Prostate gland (tissue), 2 donors: ENCODE measurements around the gene A1BG. TPM values are rescaled to one million over a fixed set of nuclear protein-coding genes. Genes with fewer than 3 reads are reported as not detected.

ENCODE experiments used
- DNase-seq: peaks from one replicate; pipeline ENCODE4 v3.0.0-alpha.2; 2019; ENCODE audit warnings: low spot score
- H3K27ac ChIP-seq, 2 donors: fragments of 200-600 bp; sonication (generic); 2 replicates each; pipeline ENCODE4 v1.5.1; 2017 to 2019
- H3K27me3 ChIP-seq: fragments of 200-600 bp; sonication (generic); replicated peaks from 2 replicates; pipeline ENCODE4 v1.5.1; 2019; ENCODE audit not compliant: insufficient read depth
- H3K36me3 ChIP-seq, 2 donors: fragments of 200-600 bp; sonication (generic); 1 replicate in 1 of 2; 2 replicates in 1 of 2; pipeline versions ENCODE4 v1.5.1 to v1.8.1; 2017 to 2019
- H3K4me1 ChIP-seq: fragments of 200-600 bp; sonication (generic); replicated peaks from 2 replicates; pipeline ENCODE4 v1.5.1; 2019
- H3K4me3 ChIP-seq, 2 donors: fragments of 200-600 bp; sonication (generic); 2 replicates each; pipeline ENCODE4 v1.5.1; 2017 to 2019
- H3K9me3 ChIP-seq: fragments of 200-600 bp; sonication (generic); 2 replicates; pipeline ENCODE4 v1.5.1; 2017
- CTCF ChIP-seq, 4 experiments: fragments of 200-600 bp in 2 of 4; fragments of 450-650 bp in 2 of 4; sonication (generic) in 2 of 4; IDR thresholded peaks; 1 replicate in 3 of 4; 2 replicates in 1 of 4; pipeline ENCODE4 v1.5.1; 2016 to 2019; ENCODE audit warnings: antibody characterized with exemption in 4 of 4, mild to moderate bottlenecking in 2 of 4, moderate library complexity in 2 of 4
- POLR2A ChIP-seq: fragments of 450-650 bp; IDR thresholded peaks from one replicate; pipeline ENCODE4 v1.6.1; 2016; ENCODE audit warnings: antibody characterized with exemption, mild to moderate bottlenecking
- POLR2AphosphoS5 ChIP-seq: sonication (generic); formaldehyde crosslinking; IDR thresholded peaks from one replicate; pipeline ENCODE4 v1.6.1; 2017; ENCODE audit warnings: antibody characterized with exemption
- WGBS: methylation state at CpG from one replicate; pipeline ENCODE4 v1.1.5; 2018; 5-methylcytosine and 5-hydroxymethylcytosine counted together
- intact Hi-C: fragments of 100-400 bp; cut with DNase I; formaldehyde crosslinking; loops from one replicate; pipeline ENCODE4 v1.14.2; 2022
- total RNA-seq, 2 donors: library from RNA; depleted of rRNA; stranded (reverse); fragments of >200 nt; gene quantifications; one replicate each; pipeline ENCODE4 v1.1.0, GENCODE V29; 2016

A1BG gene
- total RNA-seq, 2 donors from 2014 or later: 5.6 to 25.6 TPM

GRCh38 chr19:58332697-58333096 is 20.6 kb downstream of the A1BG start:
- no peak for DNase-seq
- WGBS: 100% methylated on average over 1 of the region's 1 CpG
- no peaks in the 10 kb centered on the region for H3K4me1 ChIP-seq
- H3K9me3 ChIP-seq: no peaks in the 10 kb centered on the region
- no peak overlapping the region for H3K4me3 ChIP-seq
- H3K27me3 ChIP-seq: no peaks in the 10 kb centered on the region
- H3K27ac ChIP-seq: no peak overlapping the region
- intact Hi-C loops: no loop called here
- no peak for TF ChIP-seq CTCF (IDR thresholded peaks at IDR 0.05)
- TF ChIP-seq POLR2AphosphoS5: no peak
- H3K36me3 ChIP-seq: no peaks in the 10 kb centered on the region

DNA sequence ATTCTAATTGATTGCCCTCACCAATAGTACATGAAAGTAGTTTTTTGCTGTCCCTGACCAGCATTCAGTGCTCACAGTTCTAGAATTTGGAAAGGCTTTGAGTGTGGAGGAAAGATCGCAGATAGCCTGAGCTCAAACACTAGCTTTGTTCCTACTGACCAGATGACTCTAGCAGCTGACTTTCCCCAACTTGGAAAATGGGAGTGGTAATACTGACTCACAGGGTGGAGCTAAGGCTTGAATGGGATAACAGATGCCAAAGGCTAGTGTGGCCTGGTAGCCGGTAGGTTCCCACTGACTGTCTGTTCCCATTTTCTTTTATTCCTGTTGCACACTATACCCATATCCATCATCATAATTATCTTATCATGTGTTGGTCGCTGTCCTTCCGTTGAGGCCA is 22.8 kb downstream of the A1BG start:
- TF ChIP-seq POLR2AphosphoS5 (no peak), POLR2A (no peak), CTCF (IDR thresholded peaks at IDR 0.05) (no peak)
- 71% methylated on average over 4 of the region's 4 CpGs for WGBS
- Histone ChIP-seq H3K9me3 (no peaks in the 10 kb centered on the region), H3K4me1 (no peaks in the 10 kb centered on the region), H3K27me3 (no peaks in the 10 kb centered on the region), H3K36me3 (no peaks in the 10 kb centered on the region), H3K4me3 (no peak overlapping the region), H3K27ac (no peak overlapping the region)
- no peak for DNase-seq
- intact Hi-C loops: no loop called here

DNA sequence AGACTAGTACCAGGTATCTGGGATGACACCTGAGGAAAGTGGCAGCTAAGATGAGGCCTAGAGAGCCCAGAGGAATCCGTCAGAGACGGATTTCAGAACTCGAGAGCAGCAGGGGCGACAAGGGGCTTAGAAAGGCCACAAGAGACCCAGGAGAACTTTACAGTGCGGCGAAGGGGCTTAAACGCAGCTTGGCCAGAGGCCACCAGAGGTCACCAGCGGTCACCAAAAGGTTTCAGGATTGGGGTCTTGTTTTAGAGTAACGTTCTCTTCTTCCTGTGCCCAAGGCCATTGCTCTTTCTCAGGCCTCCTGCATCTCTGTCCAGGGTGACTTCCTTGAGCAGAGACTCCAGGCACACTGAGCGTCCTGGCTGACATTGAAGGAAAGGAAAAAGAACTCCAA is 24.3 kb downstream of the A1BG start:
- H3K36me3 ChIP-seq: no peaks in the 10 kb centered on the region
- intact Hi-C loops: loop anchor here (5.0 kb wide), 1 partner anchor 33 kb away; the partner anchor contains the start of gene ZNF497
- DNase-seq: no peak
- no peak overlapping the region for H3K27ac ChIP-seq
- no peak overlapping the region for H3K4me3 ChIP-seq
- H3K4me1 ChIP-seq: no peaks in the 10 kb centered on the region
- TF ChIP-seq POLR2AphosphoS5 (no peak), POLR2A (no peak)
- no peaks in the 10 kb centered on the region for H3K27me3 ChIP-seq
- no peaks in the 10 kb centered on the region for H3K9me3 ChIP-seq
- 64% methylated on average over 10 of the region's 10 CpGs for WGBS

GRCh38 chr19:58326914-58327726 is 26.2 kb downstream of the A1BG start, which contains the start of gene ZSCAN22:
Gene ZSCAN22, plus strand, starts transcription at chr19:58326994. Its CDS starts 7,809 bp downstream, at chr19:58334803.
- under 1% methylated on average over 51 of the region's 62 CpGs for WGBS
- Histone ChIP-seq H3K4me1 (no peaks in the 10 kb centered on the region), H3K36me3 (no peaks in the 10 kb centered on the region), H3K27me3 (no peaks in the 10 kb centered on the region), H3K9me3 (no peaks in the 10 kb centered on the region), H3K27ac (peak within 1 kb of the TSS; percentile 86 to 89), H3K4me3 (peak within 1 kb of the TSS; percentile 66 to 67)
- intact Hi-C loops: loop anchor here (2.0 to 5.0 kb wide), 2 partner anchors 35 to 54 kb away; partner anchors contain the start of genes ZNF497 and ZNF837
- DNase-seq: peak; percentile 97
- peak; percentile 29 for TF ChIP-seq POLR2A
- peak; percentile 96 for TF ChIP-seq POLR2AphosphoS5
- peak in 2 of 4 experiments; percentile 14 to 26 for TF ChIP-seq CTCF (IDR thresholded peaks at IDR 0.05)

DNA sequence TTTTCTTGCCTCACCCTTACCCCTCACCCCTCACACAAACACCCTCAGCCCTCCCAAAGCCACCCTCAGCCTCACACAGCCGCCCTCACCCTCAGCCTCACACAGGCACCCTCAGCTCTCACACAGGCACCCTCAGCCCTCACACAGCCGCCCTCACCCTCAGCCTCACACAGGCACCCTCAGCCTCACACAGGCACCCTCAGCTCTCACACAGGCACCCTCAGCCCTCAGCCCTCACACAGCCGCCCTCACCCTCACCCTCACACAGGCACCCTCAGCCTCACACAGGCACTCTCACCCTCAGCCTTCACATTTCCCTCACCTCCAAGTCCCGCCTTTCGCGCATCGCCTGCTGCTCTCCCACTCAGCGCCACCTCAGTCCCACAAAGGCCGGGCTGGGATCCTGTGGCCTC is 26.8 kb downstream of the A1BG start:
- Histone ChIP-seq H3K9me3 (no peaks in the 10 kb centered on the region), H3K27me3 (no peaks in the 10 kb centered on the region), H3K4me1 (no peaks in the 10 kb centered on the region), H3K36me3 (no peaks in the 10 kb centered on the region), H3K27ac (peak overlapping the region; percentile 86 to 89), H3K4me3 (peak overlapping the region; percentile 66 to 67)
- DNase-seq: no peak
- intact Hi-C loops: loop anchor here (2.0 to 5.0 kb wide), 2 partner anchors 36 to 54 kb away; partner anchors contain the start of genes ZNF497 and ZNF837
- TF ChIP-seq CTCF (IDR thresholded peaks at IDR 0.05) (no peak), POLR2A (no peak), POLR2AphosphoS5 (no peak)
- under 1% methylated on average over 9 of the region's 9 CpGs for WGBS
